GM21528 (cell line): ENCODE measurements around the gene ACTA2.
A peak's percentile ranks its signal among the peaks of the same experiment; 100 is the strongest.

ENCODE experiments used
- ATAC-seq: cut with Tn5 transposase; IDR thresholded peaks from one replicate; pipeline ENCODE4 v1.9.1; 2021; ENCODE audit warnings: mild to moderate bottlenecking, moderate library complexity; ENCODE audit not compliant: unreplicated experiment, low FRiP score

Gene ACTA2

DNA sequence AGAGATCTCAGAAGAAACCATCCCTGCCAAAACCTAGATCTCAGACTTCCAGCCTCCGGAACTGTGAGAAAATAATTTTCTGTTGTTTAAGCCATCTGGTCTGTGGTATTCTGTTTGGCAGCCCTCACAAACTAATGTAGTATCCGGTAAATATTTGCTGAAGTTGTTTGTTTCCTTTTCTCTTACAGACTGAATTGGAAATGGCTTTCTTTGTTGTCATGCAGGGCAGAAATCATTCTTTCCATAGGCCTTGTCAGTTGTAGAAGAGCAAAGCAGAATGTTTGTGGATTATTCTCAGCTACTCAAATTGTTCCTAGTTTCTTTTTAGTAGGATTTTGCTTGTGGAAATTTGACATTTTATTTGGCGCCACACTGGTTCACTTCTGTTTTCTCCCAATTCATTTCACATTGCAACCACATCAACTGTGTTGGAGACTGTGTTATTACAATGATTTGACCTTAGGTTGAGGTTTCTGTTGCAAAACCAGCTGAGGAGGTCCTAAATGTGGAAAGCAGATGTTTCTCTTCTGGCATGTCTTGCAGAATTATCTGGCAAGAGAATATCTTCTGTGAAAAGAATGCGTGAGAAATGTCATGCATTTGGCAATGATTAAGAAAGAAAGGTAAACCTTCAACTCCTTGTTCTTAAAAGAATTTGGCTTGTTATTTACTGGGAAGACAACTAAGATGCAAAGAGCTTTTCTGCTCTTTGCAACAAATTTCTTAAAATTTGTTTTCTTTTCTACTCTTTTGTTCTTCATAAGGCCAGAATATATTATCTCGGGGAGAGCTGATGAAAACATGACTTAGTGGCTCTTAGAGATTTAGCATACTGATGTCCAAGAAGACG lies 25.8 kb downstream of the ACTA2 start:
- ATAC-seq, result no peak

DNA sequence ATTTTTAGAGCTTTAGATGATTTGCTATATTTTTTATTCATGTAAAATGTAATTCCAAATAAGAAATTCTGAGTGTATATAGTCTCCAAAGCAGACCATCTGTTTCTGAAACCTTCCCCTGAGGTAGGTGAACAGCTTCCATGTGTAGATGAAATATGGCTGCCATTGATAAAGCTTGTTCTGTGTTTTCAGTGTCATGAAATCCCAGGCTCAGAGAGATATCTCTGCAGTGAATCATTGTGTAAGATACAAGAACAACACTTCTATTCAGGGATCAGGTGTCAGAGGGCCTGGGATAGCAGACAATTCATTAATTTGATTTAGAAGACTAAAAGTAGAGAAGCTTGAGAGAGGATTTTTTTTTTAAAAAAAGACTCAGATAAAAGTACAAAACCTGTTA lies 29.1 kb downstream of the ACTA2 start:
- ATAC-seq, result no peak

DNA sequence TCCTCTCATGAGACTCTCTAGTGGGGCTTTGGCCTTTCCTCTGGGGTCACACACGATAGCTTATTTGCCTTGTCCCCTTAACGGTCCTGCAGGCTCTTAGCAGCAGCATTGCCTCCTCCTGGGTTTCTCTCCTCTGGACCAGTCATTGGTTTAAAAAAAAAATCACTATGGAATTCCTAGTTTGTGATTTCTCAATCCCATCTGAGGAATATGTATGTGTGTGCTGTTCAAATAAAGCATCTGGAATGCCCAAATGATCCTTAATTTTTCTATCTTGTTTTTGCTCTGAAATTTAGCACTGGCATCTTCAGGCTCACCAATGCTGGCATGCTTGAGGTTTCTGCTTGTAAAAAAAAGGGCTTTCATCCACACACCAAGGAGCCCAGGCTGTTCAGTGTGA lies 30.5 kb downstream of the ACTA2 start:
- ATAC-seq, result no peak

DNA sequence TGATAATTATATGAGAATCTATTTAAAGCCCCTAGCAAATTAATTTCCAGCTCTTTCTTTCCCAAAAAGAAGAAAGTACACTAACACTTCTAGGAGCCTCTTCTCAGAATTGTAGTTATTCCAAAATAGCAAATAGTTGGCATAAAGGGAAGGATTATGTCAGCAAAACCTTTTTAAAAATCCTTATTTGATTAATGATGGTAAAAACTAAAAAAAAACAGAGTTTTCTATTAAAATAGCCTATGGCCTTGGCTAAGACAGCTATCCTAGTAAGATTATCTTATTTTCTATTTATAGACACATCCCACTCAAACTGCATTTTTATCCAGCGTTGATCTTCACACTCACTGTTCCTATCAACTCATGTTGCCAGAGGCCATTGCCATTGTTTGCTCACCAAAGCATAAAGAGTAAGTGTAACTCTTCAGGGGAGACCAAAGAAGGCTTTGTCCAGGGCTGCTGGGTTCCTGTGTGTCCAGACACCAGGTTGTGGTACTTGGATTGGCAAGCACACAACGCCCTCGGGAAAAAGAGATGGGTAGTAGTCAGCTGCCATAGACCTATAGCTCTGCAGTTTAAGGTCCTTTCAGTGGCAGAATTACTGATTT lies 31.5 kb downstream of the ACTA2 start:
- no peak for ATAC-seq

DNA sequence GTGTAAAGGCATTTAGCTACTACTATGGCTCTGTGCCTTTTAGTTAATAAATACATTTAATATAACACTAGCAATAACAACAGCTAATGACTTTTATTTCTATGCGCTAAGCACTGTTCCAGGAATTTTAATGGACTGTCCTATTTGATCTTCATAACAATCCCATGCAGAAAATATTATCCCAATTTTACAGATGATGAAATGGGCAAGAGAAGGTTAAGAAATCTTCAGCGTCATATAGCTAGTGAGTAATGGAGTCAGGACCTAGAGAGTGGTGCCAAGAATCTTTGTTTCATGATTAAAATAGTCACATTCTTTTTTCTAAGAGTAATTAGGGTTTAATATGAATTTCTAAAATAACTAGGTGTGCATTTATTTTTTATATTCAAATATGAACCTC lies 32.4 kb downstream of the ACTA2 start:
- ATAC-seq, result no peak

DNA sequence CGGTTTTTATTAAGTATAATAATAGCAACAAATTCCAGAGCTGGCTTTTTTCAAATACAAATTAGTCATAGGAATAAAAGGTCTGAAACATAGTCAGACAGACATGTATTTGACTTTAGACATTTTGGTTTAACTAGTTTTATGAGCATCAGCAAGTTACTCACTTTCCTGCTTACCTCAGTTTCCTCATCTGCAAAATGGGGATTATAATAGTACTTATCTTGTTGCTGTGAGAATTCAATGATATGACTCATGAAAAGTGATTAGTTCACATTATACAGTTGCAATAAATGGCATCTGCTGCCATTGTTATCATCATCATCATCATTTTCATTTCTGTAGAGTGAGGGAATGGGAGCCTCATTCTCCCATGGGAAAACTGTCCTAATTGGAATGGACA lies 33.5 kb downstream of the ACTA2 start:
- ATAC-seq, result no peak

DNA sequence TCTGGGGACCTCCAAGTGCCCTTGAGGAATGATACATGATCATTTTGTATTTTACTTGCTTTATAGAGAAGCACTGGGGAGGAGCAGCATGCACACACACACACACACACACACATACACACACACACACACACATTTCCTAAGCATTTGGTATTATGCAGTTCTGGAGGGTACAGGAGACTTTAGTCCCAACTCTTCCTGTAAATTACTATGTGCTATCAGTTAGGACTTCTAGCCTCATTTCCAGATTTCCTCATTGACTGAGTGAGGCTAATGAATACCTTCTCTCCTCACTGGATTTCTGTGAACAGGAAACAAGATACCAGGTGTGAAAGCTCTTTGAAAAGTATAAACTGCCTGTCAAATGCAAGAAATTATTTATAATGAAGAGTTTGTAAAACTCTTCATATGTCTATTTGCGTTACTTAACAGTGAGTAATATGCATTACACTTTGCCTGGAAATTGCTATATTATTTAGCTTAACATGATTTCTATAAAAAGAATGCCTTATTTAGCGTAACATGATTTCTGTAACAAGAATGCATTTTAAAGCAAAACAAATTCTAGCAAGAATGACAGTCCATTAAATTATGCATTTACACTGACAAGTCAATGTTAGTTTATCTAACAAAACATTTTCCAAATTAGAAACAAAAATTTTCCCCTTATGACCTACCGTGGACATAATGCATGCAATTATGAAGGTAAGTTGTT lies 34.2 kb downstream of the ACTA2 start:
- ATAC-seq, result no peak

DNA sequence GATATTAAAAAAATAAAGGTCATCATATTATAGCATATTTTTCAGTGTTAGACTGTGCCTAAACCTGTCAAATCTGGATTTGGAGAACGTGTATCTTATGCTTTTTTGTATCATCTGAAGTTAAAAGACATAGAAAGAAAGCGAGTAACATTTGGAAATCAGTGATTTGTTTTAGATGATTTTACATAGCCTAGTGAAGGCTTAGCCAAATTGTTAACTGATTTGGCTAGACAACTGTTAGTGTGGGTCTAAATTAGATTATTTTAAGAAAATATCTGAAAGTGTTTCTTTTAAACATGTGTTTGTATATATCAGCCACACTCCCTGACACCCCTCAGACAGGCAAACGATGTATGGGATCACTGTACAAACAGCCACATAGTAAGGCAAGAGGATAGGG lies 35.6 kb downstream of the ACTA2 start:
- ATAC-seq, result no peak

DNA sequence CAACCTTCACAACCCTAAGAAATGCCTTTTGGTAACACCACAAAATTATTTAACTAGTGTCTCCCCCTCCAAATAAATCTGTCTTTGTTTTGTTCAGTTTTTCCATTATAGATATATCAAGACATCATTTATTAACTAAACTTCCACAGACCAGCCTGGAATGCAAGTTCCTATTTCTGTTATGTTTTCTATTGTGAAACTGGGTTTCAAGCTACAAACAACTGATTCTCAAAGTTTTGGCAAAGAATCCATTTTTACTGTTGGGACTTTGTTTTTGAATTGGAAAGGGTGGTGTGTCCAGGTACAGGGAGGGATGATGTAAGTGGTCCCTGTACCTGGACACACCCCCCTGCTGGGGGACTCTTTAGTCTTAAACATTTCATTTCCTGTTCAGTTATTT lies 36.3 kb downstream of the ACTA2 start:
- no peak for ATAC-seq

DNA sequence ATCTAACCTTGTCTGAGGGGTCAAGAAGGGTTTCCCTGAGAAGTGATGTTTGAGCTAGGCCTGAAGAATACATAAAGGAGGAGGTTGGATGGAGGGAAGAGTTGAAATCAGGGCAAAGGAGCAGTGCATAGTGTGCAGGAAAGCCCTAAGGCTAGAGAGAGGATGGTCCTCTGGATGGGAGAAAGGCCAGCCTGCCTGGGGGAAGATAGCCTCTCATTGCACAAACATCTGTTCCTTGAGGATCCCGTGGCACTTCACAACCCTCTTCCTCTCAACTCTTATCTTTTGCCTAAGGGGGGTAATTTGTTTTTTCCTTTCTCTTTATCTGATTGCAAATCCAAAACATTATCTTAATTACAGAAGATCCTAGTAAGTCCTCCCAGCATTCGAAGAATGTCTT lies 36.8 kb downstream of the ACTA2 start:
- no peak for ATAC-seq

DNA sequence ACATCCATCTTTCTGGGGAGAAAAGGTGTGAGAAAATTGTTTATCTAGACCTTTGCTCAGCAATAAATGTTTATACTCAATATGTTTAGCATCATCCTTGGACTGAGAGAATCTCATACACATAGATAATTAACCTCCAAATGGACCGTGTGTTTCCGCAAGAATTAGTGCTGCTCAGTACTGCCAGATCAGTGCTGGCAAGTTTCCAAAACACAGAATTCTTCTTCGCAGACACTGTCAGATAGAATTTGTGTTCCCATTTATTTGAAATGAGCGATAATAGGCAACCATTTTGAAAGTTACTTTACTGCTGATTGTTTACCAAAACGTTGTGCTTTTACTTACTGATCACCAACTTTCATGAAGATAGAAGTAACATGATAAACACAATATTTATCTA lies 38.8 kb downstream of the ACTA2 start:
- no peak for ATAC-seq

DNA sequence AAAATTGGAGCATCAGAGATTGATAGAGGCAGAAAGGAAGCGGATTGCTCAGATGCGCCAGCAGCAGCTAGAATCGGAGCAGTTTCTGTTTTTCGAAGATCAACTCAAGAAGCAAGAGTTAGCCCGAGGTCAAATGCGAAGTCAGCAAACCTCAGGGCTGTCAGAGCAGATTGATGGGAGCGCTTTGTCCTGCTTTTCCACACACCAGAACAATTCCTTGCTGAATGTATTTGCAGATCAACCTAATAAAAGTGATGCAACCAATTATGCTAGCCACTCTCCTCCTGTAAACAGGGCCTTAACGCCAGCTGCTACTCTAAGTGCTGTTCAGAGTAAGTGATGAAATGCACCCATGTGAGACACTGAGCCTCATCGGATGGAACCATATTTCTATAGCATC lies 39.4 kb downstream of the ACTA2 start:
- no peak for ATAC-seq

DNA sequence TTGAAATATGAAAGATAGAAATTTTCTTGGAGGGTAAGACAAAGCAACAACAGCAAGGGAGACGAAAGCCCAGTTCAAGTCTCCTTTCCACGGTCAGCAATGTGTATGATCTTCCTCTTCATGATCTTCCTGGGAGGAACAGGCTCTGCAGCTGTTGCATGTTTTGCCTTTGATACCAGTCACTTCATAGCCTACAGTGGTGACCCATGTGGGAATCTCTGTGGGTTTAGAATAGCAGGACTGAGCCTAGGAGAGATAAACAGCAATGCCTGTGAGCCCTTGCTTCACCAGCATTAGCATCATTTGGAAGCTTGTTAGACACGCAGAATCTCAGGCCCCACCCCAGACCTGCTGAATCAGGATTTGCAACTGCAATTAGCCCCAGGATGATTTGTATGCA lies 40.7 kb downstream of the ACTA2 start:
- no peak for ATAC-seq

DNA sequence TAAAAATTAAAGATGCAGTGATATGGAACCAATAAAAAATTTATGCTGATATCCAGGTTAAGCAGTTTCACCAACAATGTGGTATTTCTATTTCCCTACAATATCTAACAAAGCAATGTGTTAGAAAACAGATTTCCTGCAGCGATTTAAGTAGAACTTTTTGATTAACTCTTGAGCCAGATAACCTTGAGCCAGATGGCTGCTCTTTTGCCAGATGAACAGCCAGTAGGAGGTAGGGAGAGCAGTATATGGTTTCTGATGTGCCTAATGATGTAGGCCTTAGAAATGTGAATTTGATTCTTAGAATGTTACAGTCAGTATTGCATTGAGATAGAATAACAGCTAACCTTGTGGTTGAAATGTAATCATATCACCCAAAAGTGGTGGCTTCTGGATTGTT lies 41.5 kb downstream of the ACTA2 start:
- ATAC-seq, result no peak

DNA sequence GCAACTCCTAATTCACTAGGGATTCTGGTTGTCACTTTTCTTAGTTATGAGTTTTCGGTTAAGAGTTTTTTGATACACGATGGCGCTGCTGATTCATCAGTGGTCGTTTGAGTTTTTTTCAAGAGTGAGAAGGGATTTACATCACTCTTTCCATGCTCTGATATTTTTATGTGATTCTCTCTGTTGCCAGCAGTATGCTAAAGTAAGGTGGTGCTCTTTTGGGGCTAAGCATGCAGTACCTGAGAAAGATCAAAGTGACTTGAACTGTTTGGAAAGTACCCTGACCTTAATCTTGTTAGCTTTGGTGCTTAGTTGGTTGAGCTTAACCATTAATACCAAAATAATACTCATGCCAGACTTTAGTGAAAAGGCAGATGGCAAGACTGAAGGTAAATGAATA lies 44.4 kb downstream of the ACTA2 start:
- ATAC-seq, result no peak

DNA sequence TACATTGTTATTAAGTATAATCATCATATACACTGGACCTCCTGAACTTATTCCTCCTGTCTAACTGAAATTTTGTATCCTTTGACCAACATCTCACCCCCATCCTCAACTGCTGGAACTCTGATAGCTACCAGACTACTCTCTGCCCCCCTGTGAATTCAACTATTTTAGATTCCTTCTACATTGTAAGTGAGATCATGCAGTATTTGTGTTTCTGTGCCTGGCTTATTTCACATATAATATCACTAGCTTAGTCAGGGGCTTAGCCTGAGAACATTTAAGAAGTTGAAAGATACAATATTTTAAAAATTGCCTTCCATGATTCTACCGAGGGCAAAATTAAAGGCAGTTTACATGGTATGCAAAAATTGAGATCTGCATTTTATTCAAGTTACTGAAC lies 45.7 kb downstream of the ACTA2 start:
- no peak for ATAC-seq

DNA sequence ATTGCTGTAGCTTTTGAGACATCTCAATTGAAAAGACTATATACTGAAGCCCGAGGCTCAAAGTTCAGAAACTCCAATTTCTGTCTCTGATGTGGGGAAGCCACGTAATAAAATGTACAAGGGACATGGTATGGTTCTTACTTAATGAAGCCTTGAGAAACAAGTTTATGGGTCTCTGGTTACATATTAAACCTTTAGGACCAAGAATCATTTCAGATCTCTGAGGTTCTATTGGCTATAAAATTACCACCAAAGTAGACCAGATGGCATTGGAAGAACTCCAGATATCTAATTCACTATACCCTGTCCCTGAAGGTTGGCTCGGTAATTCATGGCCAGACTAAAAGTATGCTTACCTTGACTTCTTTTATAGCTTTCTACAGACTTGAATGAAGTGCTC lies 48.9 kb downstream of the ACTA2 start:
- no peak for ATAC-seq

DNA sequence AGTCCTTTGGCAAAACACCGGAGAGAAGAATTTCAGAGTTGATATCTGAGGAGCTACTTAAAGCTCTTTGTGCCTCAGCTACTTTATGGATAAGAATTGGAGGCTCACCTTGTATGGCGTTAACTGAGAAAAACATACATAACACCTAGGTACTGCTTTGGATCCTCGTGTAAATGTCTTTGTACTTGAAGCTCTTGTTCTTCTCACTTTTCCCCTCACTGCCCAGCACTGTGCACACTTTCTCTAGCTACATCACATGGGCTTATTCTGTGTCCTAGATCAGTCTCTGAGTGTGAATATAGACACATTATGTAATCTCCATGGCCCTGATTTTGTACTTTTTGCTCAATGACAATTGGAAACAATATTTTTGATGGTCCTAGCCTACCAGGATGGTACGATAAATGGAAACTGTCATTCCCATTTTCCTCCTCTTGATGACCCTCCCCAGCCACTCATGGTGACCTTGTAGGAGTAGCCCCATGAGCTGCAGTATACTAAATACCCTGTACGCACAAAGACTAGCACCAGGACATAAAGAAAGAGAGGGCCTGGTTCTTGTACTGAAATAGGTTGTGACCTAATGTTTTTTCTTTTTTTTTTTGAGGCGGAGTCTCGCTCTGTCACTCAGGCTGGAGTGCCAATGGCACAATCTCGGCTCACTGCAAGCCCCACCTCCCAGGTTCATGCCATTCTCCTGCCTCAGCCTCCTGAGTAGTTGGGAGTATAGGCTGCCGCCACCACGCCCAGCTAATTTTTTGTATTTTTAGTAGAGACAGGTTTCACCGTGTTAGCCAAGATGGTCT lies 50.4 kb downstream of the ACTA2 start:
- ATAC-seq, result peak; percentile 44

DNA sequence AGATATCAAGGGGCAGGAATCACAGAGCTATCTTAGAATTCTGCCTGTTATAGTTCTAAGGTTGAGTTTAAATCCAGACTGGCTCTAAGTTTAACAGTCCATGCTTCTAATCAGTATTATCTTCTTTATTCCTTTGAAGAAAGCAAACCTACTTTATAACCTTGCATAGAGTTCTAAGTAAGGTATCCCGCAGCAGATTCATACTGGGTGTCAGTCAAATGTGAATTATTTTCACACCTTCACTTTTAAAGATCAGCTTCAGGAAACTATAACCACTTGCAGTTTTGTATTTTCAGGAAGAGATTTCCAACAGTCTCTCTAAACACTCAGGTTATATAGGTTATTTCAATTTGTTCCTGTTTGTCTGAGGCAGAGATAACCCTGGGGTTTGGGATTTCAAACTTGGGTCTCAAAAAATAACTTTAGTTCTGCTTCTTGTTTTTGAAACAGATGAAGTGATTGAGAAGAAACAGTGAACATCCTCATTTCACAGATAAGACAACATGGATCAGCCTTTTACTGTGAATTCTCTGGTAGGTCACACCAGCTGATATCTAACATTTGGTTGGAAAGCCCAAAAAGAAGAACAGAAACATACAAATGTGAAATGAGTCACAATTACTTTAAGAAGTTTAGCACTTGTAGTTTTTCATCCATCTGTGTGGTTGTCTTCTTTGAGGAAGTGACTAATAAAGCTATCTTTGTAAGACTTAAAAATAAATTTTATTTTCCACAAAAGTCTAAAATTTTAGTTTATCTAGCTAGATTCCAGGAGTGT lies 51.2 kb downstream of the ACTA2 start:
- peak; percentile 83 for ATAC-seq

DNA sequence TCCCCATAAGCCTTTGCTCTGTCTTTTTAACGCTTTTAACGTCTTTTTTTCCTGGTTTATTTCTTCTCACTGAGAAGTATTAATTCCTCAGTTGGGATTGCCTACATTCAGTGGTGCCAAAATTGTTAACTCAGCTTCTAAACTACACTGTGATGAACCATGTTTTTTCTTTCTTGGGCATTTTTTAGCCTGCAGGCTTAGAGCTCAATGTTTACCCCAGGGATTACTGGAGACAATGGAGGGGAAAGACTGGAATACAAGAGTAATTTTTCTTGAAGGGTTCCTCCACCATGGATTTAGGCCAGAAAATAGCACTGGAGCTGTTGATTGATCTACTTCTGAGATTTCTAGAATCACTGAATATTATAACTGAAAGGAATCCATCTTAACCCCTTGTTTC lies 52.7 kb downstream of the ACTA2 start:
- no peak for ATAC-seq
